Measurements from ENCODE around the gene STT3A.

The STT3A gene

GRCh38 chr11:125667151-125667550, 74.5 kb downstream of the STT3A start:
- no peak for DNase-seq (ENCODE audit: low read depth)

DNA sequence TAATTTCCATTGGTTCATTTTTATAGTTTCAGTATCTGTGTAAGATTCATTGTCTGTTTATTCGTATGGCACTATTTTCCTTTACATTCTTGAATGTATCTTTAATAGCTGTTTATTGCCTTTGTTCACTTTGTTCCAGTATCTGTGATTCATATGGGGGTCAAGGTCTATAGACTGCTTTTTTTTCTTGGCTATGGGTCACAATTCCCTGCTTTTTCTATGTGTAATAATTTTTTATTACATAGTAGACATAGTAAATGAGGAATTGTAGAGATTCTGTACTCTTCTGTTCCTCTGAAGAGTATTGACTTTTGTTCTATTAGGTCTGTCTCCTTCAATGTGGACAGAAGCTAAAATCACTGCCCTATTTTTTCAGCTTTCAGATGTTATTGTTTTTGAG, 77.5 kb downstream of the STT3A start:
- DNase-seq (ENCODE audit: low read depth), result no peak

DNA sequence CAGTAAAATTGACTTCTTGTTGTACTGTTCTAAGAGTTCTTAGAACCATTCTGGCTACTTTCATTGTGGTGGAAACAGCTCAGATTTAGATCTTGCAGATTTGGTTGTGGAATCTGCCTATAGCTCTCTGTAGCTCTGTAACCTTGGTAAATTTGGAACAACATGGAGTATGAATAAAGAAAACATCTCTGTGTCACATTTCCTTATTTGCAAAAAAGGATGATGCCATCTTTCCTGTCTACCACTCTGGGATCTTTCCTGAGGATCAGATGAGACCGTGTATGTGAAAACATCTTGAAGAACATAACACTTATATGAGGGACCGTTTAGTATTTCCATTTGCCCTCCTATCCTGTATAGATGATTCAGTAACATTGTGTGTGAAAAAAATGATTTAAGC, 78.9 kb downstream of the STT3A start:
- DNase-seq (ENCODE audit: low read depth), result no peak
